ENCODE results near the gene REEP2.
"Not testable (repeated sequence)": the region's sequence is repeated elsewhere in the genome, so short reads cannot be mapped to it uniquely, and the experiment has no call there.

The REEP2 gene

DNA sequence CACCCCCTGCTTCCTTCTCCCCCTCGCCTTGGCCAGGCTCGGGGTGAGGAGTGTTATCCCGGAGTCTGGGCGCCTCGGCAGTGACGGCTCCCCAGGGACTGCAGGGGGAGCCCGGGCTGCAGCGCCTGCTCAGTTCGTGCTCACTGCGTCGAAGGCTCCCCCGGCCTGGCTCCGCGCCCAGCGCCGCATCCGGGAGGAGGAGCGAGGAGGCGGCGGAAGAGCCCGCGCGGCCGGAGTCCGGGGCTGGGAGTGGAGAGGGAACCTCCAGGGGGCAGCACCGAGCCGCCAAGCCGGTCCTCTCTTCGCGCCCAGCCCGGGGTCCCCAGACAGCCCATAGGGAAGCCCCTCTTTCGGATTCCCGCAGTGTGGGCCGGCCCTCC, 25.1 kb downstream of the REEP2 start:
- DNase-seq = peak; percentile 75 to 97 (median 94)
- intact Hi-C loops (cut with DNase I) = loop anchor here (1.0 to 10.0 kb wide), 2 partner anchors 28 to 111 kb away; partner anchors contain the start of gene HSPA9

- DNase-seq = peak; percentile 93 to 100 (median 98)
- intact Hi-C loops (cut with DNase I) = loop anchor here (1.0 to 10.0 kb wide), 2 partner anchors 28 to 110 kb away; partner anchors contain the start of gene HSPA9
These were observed 25.8 kb downstream of the REEP2 start for GRCh38 chr5:138464388-138465260.

- peak; percentile 94 to 99 (median 98) for DNase-seq
- intact Hi-C loops (cut with DNase I) = loop anchor here (10.0 kb wide), 1 partner anchor 109 kb away; the partner anchor contains the start of gene HSPA9
These were observed 26.6 kb downstream of the REEP2 start, which contains the start of gene EGR1 for GRCh38 chr5:138465261-138466124. EGR1 (plus strand) TSS chr5:138465479; CDS start chr5:138465762, 283 bp downstream.

- intact Hi-C loops (cut with DNase I) = loop anchor here (10.0 kb wide), 1 partner anchor 108 kb away; the partner anchor contains the start of gene HSPA9
- DNase-seq = peak in 9 of 42 donors; percentile 21 to 65 (median 39)
These were observed 27.5 kb downstream of the REEP2 start for GRCh38 chr5:138466125-138466899.

DNA sequence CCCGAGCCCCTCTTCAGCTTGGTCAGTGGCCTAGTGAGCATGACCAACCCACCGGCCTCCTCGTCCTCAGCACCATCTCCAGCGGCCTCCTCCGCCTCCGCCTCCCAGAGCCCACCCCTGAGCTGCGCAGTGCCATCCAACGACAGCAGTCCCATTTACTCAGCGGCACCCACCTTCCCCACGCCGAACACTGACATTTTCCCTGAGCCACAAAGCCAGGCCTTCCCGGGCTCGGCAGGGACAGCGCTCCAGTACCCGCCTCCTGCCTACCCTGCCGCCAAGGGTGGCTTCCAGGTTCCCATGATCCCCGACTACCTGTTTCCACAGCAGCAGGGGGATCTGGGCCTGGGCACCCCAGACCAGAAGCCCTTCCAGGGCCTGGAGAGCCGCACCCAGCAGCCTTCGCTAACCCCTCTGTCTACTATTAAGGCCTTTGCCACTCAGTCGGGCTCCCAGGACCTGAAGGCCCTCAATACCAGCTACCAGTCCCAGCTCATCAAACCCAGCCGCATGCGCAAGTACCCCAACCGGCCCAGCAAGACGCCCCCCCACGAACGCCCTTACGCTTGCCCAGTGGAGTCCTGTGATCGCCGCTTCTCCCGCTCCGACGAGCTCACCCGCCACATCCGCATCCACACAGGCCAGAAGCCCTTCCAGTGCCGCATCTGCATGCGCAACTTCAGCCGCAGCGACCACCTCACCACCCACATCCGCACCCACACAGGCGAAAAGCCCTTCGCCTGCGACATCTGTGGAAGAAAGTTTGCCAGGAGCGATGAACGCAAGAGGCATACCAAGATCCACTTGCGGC, 28.2 kb downstream of the REEP2 start:
- DNase-seq = peak in 4 of 42 donors; percentile 26 to 60 (median 36)
- intact Hi-C loops (cut with DNase I) = loop anchor here (10.0 kb wide), 1 partner anchor 108 kb away; the partner anchor contains the start of gene HSPA9

DNA sequence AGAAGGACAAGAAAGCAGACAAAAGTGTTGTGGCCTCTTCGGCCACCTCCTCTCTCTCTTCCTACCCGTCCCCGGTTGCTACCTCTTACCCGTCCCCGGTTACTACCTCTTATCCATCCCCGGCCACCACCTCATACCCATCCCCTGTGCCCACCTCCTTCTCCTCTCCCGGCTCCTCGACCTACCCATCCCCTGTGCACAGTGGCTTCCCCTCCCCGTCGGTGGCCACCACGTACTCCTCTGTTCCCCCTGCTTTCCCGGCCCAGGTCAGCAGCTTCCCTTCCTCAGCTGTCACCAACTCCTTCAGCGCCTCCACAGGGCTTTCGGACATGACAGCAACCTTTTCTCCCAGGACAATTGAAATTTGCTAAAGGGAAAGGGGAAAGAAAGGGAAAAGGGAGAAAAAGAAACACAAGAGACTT, 28.9 kb downstream of the REEP2 start:
- DNase-seq = no peak
- intact Hi-C loops (cut with DNase I) = loop anchor here (10.0 kb wide), 1 partner anchor 107 kb away; the partner anchor contains the start of gene HSPA9

DNA sequence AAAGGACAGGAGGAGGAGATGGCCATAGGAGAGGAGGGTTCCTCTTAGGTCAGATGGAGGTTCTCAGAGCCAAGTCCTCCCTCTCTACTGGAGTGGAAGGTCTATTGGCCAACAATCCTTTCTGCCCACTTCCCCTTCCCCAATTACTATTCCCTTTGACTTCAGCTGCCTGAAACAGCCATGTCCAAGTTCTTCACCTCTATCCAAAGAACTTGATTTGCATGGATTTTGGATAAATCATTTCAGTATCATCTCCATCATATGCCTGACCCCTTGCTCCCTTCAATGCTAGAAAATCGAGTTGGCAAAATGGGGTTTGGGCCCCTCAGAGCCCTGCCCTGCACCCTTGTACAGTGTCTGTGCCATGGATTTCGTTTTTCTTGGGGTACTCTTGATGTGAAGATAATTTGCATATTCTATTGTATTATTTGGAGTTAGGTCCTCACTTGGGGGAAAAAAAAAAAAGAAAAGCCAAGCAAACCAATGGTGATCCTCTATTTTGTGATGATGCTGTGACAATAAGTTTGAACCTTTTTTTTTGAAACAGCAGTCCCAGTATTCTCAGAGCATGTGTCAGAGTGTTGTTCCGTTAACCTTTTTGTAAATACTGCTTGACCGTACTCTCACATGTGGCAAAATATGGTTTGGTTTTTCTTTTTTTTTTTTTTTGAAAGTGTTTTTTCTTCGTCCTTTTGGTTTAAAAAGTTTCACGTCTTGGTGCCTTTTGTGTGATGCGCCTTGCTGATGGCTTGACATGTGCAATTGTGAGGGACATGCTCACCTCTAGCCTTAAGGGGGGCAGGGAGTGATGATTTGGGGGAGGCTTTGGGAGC, 29.5 kb downstream of the REEP2 start:
- DNase-seq = no peak
- intact Hi-C loops (cut with DNase I) = loop anchor here (10.0 kb wide), 1 partner anchor 106 kb away; the partner anchor contains the start of gene HSPA9

DNA sequence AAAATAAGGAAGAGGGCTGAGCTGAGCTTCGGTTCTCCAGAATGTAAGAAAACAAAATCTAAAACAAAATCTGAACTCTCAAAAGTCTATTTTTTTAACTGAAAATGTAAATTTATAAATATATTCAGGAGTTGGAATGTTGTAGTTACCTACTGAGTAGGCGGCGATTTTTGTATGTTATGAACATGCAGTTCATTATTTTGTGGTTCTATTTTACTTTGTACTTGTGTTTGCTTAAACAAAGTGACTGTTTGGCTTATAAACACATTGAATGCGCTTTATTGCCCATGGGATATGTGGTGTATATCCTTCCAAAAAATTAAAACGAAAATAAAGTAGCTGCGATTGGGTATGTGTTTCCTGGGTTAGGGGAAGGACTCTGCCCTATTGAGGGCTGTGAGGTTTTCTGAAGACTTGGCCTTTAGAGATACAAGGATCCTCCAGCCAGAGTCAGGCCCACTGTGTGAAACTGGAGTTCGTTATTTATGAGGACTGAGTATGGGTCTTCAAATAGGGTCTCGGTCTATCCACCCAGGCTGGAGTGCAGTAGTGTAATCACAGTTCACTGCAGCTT, 30.2 kb downstream of the REEP2 start:
- intact Hi-C loops (cut with DNase I) = loop anchor here (10.0 kb wide), 1 partner anchor 106 kb away; the partner anchor contains the start of gene HSPA9
- no peak for DNase-seq

GRCh38 chr5:138469540-138470321, 30.9 kb downstream of the REEP2 start:
- DNase-seq = no peak
- intact Hi-C loops (cut with DNase I) = loop anchor here (10.0 kb wide), 1 partner anchor 105 kb away; the partner anchor contains the start of gene HSPA9

GRCh38 chr5:138470322-138471051, 31.6 kb downstream of the REEP2 start:
- no peak for DNase-seq

DNA sequence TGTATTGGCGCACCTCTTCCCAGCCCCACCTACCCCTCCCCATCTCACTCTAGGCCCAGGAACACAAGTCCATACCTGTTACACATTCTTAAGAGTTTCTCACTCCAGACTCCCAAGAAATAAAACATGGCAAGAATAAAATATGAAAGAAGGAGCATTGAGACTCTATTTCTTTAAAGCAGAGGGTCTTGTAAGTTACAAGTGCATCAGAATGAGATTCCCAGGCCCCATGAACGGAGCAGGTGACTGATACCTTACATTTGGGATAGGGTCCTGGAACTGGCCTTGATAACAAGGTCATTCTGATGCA, 32.1 kb downstream of the REEP2 start:
- no peak for DNase-seq
- intact Hi-C loops (cut with DNase I) = no loop called here

More at GRCh38 chr5:138470322-138471051, 31.6 kb downstream of the REEP2 start:
- intact Hi-C loops (cut with DNase I) = no loop called here

- DNase-seq = no peak
- intact Hi-C loops (cut with DNase I) = no loop called here
These were observed 33.5 kb downstream of the REEP2 start for GRCh38 chr5:138472353-138472752.

- DNase-seq; intact Hi-C loops (cut with DNase I): not testable (repeated sequence)
These were observed 34.3 kb downstream of the REEP2 start for GRCh38 chr5:138473151-138473550.

DNA sequence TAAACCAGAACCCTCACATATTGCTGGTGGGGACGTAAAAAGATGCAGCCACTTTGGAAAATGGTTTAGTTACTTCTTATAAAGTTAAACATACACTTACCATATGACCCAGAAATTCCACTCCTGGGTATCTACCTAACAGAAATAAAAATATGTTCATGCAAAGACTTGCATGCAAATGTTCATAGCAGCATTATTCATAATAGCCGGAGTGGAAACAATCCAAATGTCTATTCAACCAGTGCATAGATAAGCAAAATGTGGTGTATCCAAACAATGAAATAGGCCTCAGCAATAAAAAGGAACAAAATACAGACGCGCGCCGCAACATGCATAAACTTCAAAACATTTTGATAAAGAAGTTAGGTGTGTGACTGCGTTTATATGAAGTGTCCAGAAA, 38.1 kb downstream of the REEP2 start:
- DNase-seq = no peak
- intact Hi-C loops (cut with DNase I) = no loop called here

DNA sequence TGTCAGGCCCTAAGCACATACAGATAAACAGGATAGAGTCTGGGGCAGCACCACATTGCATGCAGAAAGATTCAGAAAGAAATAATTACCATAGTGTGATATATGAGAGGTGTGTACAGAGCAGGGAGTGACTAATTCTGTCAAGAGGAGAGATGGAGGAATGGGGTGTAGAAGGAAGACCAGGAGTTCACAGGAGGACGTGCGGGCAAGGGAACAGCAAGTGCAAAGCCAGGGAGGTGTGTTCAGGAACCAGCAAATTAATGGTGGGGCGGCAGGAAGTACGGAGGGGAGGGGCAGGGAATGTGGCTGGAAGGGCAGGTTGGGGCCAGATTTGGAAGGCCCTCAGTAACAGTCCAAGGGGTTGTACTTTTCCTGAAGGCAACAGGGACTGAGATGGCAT, 43.8 kb downstream of the REEP2 start:
- intact Hi-C loops (cut with DNase I) = no loop called here
- DNase-seq = no peak

All from head of caudate nucleus (tissue), 42 donors.